Stimulated activated CD4-positive, alpha-beta T cell treated with anti-CD3 and anti-CD28 coated beads, TNF-alpha, amount 100 ng/mL, for 4 hours (primary cell): Measurements from ENCODE around the gene FAM156B.
"Not testable (repeated sequence)": the region's sequence is repeated elsewhere in the genome, so short reads cannot be mapped to it uniquely, and the experiment has no call there.

ENCODE experiments used
- DNase-seq, 3 experiments: peaks; one replicate each; pipeline ENCODE4 v3.0.0-alpha.2; 2020; ENCODE audit warnings: low read depth in 3 of 3

FAM156B gene, protein sequence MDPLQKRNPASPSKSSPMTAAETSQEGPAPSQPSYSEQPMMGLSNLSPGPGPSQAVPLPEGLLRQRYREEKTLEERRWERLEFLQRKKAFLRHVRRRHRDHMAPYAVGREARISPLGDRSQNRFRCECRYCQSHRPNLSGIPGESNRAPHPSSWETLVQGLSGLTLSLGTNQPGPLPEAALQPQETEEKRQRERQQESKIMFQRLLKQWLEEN

GRCh38 chrX:52896855-52897709, at the start of gene FAM156B:
Gene FAM156B (plus strand): TSS chrX:52897330. CDS start chrX:52907226, 9,896 bp downstream.
- DNase-seq = not testable (repeated sequence)

DNA sequence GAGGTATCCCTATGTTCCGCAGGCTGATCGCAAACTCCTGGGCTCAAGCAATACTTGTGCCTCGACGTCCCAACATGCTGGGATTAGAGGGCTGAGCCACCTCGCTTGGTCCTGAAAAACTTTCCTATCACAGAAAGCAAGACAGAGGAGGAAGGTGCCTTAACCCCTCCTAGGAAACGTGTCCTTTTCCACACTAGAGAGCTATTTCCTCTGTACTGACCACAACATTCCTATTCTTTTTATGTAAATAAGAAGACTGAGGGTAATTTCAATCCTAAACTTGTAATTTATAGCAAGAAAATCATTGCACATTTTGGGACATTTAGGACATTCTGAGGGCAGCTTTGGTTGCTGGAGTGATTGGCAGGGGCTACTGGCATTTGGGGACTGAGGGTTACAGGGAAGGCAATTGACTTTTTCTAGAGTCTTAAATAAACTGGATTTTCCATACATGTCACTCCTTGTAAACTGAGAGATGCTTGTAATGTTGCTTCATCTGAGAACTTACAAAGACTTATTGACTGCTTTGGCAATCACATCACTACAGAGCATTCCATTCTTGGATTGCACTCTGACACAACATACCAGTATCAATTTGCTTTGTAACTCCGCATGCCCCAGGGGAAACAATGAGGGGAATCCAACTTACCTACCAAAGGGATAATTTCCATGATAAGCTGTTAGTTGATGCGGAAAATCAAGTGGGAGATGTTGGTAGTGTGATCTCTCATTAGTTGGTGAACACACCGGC, 44.8 kb upstream of the FAM156B start:
- DNase-seq = no peak

DNA sequence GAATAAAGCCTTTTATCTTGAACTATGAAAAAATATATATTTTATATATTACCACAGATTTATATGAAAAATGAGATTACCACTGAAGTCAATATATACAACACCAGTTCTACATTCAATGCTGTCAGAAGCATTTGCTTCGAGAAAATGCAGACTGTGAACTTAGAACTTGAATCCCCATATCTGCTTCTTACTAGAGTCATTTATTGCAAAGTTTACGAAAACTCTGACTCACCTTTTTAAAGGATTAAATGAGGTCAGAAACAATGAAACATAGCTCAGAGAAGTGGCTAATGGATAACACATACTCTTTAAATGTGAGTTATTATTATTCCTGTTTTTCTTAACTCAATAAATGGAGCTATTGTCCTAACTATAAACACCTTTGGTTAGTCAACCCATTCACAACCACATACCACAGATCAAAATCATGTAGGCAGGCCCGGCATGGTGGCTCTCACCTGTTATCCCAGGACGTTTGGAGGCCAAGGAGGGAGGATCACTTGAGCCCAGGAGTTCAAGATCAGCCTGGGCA, 40.1 kb upstream of the FAM156B start:
- not testable (repeated sequence) for DNase-seq

DNA sequence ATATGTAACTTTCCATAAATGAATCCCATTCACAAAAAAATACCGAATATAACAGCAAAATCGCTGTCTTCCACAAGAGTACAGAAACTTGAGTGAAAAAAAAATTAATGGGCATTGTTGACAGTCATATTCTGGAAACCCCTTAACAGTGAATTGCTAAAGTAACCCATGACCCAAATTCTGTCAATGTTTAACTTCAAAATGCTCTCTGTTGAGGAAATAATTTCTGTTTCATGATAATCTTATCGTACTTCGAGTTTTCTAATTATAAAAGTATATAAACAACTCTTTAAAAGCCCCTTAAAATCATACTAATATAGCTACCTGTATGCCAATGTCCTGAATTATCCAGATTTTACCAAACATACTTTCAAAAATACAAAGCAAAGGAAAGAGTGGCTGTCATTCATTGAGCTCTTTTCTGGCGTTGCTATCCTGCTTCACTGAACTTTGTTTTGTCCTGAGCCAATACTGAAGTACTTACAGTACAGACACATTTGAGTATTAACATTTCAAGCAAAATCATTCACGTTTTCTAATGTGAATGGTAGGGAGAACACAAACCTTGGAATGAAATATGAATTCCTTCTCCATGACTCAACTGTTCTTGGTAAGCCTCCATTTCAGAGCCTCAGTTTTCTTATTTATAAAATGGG, 31.7 kb upstream of the FAM156B start:
- DNase-seq = no peak

- DNase-seq = no peak
Measured at GRCh38 chrX:52867610-52868348, 29.4 kb upstream of the FAM156B start, which contains the start of gene XAGE3. Gene XAGE3 (minus strand): TSS chrX:52868083. CDS start chrX:52867133, 950 bp downstream.

DNA sequence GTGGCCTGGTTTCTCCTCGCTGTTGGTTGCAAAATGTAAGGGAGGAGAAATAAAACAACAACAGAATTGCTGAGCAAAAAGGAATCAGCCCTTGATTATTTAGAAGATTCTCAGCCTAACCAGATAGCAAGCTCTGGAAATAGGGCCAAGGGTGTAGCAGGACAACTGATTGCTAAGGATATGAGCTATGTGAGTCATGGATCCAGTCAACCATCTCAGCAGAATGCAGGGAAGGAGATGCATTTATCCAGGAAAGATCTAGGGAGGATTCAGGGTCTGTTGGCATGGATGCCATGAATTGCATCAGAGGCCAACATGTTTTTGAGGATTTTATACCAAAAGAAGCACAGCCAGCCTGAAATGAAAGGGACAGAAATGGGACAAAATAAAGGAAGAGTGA, 27.1 kb upstream of the FAM156B start:
- no peak for DNase-seq

DNA sequence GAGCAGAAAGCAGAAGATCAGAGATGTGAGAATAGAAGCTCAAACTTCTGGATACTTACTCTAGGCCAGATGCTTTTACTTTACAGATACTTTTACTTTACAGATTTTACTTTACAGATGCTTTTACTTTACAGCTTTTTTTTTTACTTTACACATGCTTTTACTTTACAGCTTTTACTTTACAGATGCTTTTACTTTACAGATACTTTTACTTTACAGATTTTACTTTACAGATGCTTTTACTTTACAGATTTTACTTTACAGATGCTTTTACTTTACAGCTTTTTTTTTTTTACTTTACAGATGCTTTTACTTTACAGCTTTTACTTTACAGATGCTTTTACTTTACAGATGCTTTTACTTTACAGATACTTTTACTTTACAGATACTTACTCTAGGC, 23.3 kb upstream of the FAM156B start:
- DNase-seq = not testable (repeated sequence)

- DNase-seq = no peak
Measured at GRCh38 chrX:52874661-52875060, 22.5 kb upstream of the FAM156B start.

DNA sequence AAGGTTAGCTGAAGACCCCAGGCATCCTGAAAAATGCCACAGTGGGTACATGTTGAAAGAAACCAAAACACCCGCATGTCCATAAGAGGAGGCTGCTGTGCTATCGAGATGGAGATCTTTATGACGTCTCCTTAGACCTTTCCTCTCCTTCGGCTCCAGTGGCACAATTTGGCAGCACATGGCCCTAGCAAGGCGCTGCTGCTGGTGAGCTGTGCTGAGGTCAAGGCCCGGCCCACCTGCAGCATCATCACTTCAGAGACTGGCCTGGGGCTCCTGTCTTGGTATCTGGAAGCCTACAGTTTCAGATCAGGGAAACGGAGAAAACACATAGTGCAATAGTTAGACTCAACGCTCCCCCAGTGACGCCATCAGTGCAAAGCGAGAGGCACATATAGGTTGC, 21.7 kb upstream of the FAM156B start:
- DNase-seq = not testable (repeated sequence)

DNA sequence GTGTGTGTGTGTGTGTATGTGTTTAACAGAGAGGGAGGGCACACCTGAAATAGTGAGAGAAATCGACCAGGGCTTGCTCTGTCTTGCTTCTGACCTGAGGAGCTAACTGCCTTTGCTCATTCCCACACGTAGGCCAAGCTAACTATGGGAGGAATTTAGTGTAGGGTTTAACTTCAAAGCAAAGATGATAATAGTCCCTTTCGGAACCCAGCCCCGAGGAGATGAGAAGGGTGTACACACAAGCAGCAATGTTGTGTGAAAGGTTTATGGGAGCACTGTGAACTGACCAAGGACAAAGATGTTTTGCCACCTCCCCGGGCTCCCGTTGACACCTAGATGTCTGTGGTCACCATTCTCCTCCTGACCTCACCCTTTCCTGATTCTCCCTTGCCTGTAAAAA, 20.7 kb upstream of the FAM156B start:
- not testable (repeated sequence) for DNase-seq

GRCh38 chrX:52887459-52887858, 9.7 kb upstream of the FAM156B start:
- not testable (repeated sequence) for DNase-seq

- not testable (repeated sequence) for DNase-seq
Measured at GRCh38 chrX:52888090-52888489, 9.0 kb upstream of the FAM156B start.

GRCh38 chrX:52896438-52896837, 692 bp upstream of the FAM156B start:
- not testable (repeated sequence) for DNase-seq

- DNase-seq = not testable (repeated sequence)
Measured at GRCh38 chrX:52905531-52905930, 8.4 kb downstream of the FAM156B start.

GRCh38 chrX:52906072-52906471, 8.9 kb downstream of the FAM156B start:
- not testable (repeated sequence) for DNase-seq

DNA sequence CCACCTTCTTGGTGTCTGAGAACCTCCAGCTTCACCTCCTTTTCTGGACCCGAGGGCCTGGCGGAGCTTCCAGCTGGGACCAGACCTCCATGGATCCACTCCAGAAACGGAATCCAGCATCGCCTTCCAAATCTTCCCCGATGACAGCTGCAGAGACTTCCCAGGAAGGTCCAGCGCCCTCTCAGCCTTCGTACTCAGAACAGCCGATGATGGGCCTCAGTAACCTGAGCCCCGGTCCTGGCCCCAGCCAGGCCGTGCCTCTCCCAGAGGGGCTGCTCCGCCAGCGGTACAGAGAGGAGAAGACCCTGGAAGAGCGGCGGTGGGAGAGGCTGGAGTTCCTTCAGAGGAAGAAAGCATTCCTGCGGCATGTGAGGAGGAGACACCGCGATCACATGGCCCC, 10.0 kb downstream of the FAM156B start:
- not testable (repeated sequence) for DNase-seq

- DNase-seq = not testable (repeated sequence)
Measured at GRCh38 chrX:52907900-52908299, 10.8 kb downstream of the FAM156B start.

- DNase-seq = not testable (repeated sequence)
Measured at GRCh38 chrX:52909313-52909969, 12.3 kb downstream of the FAM156B start.

DNA sequence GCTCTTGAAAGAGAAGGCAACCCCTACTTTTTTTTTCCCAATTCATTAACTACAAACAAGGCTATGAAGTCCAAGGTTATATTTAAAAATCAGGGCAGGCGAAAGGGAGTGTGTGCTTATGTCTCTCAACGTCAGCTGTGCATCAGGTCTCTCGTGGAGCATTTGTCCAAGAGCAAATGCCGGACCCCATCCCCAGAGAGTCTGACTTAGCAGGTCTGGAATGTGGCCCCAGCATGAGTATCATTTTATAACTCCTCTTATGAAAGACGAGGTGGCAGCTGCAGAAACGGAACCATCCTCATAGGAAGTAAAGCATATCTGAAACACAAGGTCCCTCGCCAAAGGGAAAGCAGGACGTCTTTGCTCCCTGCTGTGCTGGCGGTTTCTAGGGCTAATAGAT, 16.6 kb downstream of the FAM156B start:
- not testable (repeated sequence) for DNase-seq

GRCh38 chrX:52914704-52915103, 17.6 kb downstream of the FAM156B start:
- DNase-seq = not testable (repeated sequence)
